HG03108 (cell line): ENCODE measurements around the gene REPS2.
A peak's percentile ranks its signal among the peaks of the same experiment; 100 is the strongest.
"Not testable (repeated sequence)": the region's sequence is repeated elsewhere in the genome, so short reads cannot be mapped to it uniquely, and the experiment has no call there.

Source experiments
- ATAC-seq: cut with Tn5 transposase; IDR thresholded peaks from one replicate; pipeline ENCODE4 v1.9.1; 2021; ENCODE audit warnings: moderate library complexity; ENCODE audit not compliant: unreplicated experiment

REPS2 gene

DNA sequence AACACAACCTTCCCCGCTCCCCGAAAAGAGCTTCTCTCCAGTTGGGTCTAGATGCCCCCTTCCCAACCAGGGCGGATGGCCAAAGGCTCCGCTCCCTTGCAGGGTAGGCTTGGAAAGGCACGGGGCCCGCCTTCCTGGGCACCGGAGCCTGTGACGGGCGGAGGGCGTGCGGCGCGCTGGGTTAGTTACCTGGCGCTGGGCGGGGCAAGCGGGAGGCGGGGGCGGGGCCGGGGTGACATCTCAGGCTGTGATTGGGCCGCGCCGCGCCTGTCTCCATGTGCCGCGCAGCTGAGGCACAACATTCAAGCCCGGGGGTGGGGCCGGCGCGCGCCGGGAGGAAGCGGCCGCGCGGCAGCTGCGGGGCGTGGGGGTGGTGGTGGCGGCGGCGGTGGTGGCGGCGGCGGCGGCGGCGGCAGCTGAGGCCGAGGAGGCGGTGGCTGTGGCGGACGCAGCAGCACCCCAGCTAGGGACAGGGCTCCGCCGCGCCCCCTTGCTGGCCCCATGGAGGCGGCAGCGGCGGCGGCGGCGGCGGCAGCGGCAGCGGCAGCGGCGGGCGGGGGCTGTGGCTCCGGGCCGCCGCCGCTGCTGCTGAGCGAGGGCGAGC is at the start of gene REPS2:
REPS2 (plus strand) TSS at position 298 of the 604 bp plus-strand sequence; CDS start at position 502, 204 bp downstream.
- ATAC-seq = peak; percentile 90

DNA sequence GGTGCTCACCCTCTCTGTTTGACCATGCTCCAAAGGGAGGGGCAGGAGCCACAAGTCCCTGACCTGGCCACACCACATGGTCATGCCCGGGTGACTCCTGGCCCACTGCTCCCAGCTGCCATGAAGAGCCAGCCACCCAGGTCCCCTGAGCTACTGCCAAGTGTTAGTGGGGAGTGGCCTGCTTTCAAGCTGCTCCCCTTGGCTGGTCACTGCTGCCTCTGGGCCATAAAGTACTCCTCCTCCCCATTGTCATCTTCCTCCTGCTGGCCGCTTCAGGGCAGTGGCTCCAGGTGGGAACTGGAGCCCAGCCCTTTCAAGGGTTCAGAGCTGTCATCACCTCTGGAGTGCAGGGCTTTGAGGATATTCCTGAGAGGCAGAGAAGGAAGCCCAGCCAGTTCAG is 49.0 kb upstream of the REPS2 start:
- no peak for ATAC-seq

DNA sequence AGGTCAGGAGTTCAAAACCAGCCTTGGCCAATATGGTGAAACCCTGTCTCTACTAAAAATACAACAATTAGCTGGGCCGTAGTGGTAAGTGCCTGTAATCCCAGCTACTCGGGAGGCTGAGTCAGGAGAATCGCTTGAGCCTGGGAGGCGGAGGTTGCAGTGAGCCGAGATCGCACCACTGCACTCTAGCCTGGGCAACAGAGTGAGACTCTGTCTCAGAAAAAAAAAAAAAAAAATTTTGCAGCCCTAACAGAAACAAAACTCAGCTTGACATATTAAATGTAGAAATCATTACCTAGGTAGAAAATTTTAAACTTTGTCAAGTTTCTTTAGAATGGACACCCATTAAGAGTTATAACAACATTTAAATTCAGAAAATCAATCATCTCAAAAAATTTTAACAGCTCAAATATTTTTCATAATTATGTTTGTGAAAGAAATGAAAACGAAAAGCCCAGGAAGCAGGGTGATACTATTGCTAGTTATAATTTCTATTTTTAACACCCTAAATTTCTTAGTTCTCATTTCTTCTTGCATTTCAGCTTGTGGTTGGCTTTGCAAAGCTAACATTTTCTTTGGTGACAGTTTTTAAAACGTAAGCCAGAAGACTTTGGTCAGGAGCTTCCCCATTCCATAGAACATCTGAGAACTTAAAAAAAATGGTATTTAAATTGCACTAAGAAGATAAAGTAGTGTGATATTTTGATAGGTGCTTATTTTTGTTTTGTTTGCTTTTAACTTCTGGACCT is 43.0 kb upstream of the REPS2 start:
- peak; percentile 63 for ATAC-seq

DNA sequence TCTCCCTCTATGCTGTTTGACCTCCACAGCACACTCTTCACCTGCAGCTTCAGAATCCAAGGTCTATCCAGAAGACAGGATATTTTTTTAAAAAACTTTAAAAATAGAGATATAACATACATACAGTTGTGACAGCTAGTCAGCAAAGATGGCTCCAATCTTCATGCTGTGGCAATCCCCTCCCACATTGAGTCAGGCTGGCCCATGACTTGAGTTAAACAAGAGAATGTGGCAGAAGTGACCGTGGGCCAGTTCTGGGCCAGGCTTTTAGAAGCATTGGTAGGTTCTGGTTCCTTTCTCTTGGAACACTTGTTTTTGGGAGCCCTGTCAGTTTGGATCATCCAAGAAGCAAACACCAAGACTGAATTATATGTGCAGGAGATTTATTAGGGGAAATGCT is 36.1 kb upstream of the REPS2 start:
- ATAC-seq = no peak

DNA sequence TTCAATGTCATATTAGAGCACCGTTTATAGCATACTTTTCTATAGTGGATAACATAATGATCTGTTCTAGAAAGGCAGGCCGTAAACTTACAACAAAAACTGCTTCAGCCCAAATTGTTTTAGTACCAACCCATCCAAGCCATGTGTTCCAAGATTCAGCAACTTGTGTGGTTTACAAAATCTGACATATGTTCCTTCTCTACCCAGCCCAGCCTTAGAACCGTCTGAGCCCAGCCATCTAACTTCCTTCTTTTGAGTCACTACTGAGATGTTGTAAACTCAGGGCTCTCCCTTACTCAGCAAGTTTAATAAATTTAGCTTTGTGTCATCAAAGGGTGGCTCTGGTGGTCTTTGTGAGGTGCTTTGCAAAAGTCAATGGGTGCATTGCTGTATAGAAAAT is 32.4 kb upstream of the REPS2 start:
- no peak for ATAC-seq

DNA sequence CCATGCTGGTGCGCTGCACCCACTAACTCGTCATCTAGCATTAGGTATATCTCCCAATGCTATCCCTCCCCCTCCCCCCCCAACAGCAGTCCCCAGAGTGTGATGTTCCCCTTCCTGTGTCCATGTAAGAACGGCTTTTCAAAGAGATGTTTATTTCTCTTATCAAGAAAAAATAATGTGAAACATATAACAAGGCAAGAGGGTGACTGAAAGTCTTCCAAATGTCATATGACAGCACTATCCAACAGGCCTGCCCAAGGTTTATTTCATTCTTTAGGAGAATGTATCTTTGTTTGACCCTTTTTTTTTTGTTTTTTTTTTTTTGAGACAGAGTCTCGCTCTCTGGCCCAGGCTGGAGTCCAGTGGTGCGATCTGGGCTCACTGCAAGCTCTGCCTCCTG is 29.9 kb upstream of the REPS2 start:
- no peak for ATAC-seq

DNA sequence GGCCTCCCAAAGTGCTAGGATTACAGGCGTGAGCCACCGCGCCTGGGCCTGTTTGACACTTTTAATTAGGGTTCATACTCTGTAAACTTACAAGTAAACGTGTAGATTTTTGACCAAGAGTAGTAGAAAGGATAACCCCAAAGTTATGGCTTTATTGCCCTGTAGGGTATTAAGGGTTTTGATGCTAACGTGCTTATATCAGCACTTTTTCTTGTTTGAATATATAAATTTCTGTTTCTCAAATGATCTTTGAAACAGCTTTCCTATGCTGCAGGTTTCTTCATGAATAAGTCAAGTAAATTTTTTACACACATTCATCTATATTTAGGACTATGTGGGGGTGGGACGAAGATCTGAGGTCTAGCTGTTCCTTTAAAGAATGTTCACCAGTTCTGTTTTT is 29.3 kb upstream of the REPS2 start:
- ATAC-seq = no peak

DNA sequence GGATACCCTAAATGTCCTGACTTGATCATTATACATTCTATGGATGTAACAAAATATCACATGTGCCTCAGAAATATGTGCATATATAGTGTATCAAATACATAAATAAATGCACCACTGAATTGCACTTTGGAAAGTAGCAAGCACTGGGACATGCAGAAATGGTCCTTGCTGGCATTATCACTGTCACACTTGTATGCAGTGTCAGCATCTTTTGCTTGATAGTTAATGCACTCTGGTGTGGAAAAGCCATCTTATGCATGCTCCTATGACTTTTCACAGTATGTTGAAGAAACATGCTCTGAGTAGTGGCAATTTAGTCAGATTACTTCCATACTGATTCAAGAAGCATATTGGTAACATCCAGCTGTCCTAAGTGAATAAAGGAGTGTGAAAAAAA is 27.5 kb upstream of the REPS2 start:
- ATAC-seq = no peak

DNA sequence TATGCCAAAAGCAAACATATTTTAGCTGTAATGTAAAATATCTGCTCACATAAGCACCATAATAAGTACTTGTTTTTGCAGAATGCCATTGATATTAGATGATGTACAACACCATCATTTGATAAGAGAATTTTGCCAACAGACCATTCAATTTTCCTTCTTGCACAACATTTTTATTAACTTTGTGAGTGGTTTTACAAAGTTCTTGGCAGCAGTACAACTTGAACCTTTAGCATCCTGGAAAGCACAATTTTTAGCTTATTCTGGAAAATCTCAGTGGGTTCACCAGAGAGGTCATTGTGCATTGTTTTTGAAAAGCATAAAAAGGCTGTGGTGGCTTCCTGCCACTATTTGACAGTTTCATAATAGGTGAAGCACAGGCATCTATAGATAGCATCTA is 26.4 kb upstream of the REPS2 start:
- no peak for ATAC-seq

DNA sequence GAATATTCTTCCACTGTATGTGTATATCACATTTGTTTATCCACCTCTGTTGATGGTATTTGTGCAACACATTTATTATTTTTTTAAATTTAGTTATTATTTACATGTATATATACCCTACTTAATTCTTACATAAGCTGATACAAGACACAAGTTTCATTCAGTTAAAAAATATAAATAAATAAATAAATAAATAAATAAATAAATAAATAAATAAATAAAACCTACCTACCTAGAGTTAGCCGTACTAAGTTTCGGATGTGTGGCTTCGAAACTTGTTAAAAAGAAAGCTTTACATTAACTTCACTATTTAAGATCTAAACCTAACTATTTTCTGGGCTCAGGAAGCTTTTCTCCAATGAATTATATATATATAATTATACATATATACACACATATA is 23.3 kb upstream of the REPS2 start:
- no peak for ATAC-seq

DNA sequence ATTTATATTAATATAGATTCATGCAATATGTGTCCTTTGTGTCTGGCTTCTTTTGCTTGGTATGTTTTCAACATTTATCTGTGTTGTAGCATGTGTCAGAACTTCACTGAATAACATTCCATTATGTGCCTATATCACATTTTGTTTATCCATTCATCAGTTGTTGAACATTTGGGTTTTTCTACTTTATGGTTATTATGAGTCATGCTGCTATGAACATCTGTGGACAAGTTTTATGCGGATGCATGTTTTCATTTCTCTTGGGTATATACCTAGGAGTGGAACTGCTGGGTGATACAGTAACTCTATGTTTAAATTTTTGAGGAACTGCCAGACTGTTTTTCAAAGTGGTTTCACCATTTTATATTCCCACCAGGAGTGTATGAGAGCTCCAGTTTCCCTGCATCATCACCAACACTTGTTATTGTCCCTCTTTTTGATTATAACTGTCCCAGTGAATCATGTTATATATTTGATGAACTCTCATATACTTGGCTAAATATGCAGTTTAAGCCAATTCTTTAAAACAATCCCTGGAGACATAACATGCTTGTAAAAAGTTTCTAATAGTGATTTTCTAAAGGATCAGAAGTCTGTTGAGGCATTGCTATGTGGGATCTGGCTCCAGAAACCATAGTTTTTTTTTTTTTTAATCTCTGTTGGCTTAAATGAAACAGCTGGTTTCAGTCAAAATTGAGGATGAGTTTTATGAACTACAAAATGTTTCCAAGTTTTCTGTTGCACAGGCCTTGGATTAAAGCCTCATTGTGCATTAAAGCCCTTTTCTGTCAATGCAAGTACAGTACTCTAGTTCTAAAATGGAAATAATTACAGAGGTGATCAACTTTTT is 21.6 kb upstream of the REPS2 start:
- ATAC-seq = no peak

DNA sequence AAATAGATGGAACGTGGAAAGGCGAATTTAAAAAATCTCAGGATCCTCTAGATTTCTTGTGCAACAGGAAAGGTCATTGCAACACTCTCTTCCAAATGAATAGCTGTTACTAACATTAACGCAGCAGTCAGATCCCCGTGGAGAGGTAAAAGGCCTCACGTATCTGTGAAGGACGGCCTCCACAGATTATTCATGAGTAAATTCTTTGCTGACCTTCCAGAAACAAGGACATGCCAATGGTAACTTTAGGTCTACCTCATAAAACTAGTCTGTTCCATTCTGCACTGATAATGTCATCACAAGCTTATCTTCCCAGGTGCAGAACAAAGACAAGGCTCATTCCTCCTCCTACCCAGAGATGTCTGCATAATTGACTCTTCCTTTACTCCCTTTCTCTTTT is 16.1 kb upstream of the REPS2 start:
- no peak for ATAC-seq

DNA sequence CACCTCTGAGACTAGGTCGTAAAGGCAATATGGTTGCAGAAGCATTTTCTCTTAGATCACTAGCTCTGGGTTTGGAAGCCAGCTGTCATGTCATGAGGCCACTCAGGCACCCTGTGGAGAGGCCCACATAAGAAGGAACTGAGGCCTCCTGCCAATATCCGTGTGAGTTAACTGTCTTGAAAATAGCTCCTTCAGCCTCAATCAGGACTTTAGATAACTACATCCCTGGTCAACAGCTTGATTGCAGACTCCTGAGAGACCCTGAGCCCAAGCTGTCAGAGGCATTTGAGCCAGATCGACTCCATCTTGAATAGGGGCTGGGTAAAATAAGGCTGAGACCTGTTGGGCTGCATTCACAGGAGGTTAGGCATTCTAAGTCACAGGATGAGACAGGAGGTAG is 15.1 kb upstream of the REPS2 start:
- no peak for ATAC-seq

DNA sequence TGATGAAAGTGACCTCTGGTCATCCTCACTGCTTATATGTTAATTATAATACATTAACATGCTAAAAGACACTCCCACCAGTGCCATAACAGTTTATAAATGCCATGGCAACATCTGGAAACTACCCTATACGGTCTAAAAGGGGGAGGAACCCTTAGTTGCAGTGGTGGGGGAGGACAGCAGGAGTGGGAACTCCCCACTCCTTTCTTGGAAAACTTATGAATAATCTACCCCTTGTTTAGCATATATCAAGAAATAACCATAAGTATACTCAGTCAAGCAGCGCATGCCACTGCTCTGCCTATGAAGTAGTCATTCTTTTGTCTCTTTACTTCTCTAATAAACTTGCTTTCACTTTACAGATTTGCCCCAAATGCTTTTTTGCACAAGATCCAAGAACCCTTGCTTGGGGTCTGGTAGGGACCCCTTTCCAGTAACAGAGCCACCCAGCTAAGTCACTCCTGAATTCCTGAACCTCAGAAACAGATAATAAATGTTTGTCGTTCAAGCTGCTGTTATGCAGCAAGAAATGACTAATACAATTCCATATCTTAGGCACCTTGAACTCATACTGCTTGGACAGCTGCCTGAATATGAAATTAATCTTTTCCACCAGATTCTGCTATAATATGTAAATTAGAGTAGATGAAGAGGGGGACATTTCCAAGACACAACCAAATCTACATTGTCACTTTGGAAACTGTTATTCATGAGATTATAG is 14.4 kb upstream of the REPS2 start:
- ATAC-seq = no peak

DNA sequence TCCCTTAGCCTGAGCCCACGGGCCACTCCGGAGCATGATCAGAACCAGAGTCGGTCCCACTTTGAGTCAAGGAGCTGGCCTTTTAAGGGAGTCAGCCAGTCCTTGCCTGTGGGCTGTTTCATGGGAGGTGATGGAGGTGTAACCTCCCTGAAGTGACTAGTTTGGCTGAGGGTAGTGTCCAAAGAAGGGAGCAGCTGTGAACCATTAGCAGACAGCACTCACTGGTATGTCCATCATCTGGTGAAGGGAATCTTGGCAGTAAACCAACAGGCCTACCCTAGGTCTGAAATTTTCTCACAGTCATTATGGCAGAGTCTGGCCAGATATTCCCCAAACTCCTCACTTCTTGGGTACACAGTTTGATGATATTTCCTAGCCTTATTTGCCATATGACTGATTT is 12.3 kb upstream of the REPS2 start:
- ATAC-seq = no peak

DNA sequence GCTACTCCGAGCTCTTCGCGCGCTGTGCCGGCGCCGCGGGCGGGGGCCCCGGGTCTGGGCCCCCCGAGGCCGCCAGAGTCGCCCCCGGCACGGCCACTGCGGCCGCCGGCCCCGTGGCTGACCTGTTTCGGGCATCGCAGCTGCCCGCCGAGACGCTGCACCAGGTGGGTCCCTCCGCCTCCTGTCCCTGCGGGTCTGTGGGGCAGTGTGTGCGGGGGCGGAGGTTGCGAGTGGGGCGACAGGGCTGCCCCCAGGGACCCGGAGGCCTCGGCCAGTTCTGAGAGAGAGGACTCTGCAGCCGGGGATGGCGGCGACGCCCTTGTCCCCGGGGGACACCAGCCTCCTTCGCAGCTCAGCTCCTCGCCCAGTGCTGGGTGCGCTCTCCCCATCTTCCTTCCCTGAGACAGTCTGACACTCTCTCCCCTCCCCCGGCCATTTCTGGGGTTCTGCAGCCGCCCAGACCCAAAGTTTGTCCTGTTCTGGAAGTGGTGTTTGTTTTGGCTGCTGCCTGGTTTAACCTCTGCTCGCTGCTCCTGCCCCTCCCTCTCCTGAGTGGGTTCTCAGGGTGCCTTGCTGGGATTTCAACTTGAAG is 609 bp downstream of the REPS2 start:
- ATAC-seq = peak; percentile 24

DNA sequence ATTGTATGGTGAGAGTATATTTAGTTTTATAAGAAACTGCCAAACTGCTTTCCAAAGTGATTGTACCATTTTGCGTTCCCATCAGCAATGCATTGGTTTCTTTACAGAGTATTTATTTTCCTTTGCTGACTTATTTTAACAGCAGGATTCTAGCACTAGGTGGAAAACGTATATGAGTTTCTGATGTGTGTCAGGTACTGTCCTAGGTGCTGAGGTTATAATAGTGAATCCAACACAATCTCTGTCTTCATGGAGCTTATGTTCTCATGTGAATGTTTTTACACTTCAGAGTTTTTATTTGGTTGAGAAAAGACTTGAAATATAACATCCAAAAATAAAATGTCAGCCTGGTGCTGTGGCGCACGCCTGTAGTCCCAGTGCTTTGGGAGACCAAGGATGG is 4.0 kb downstream of the REPS2 start:
- no peak for ATAC-seq

DNA sequence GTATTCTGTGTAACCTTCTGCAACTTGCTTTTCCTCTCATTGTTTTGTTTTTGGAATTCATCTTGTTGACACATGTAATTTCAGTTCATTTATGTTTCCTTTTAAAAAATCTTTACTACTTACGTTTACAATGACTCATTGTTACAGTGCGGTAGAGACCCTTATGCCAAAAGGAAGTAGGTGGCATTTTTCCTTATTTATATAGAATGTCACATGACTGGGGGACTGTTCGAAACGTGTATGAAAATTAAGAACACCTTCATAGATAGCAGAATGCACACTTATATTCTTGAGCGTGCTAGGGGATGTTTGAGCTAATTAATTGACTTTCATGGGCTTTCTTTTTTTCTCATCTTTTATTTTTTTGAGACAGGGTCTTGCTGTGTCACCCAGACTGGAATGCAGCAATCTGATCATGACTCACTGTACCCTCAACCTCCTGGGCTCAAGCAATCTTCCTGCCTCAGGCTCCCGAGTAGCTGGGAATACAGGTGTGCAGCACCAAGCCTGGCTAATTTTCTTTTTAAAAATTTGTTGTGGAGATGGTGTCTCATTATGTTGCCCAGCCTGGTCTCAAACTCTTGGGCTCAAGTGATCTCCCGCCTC is 7.3 kb downstream of the REPS2 start:
- ATAC-seq = no peak

DNA sequence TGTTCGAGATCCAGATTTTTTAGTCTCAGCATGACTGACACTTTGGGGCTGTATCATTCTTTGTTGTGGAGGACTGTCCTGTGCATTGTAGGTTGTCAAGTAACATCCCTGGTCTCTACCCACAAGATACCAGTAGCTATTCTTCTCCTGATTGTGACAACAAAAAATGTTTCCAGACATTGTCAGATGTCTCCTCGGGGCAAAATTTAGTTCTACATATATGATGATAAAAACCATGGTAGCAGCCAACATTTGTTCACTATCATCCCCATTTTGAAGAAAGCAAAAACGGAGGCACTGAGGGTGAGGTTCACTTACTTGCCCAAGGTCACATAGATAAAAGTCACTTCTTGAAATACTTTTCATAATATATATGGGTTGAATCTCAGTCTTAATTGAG is 11.3 kb downstream of the REPS2 start:
- ATAC-seq = no peak

DNA sequence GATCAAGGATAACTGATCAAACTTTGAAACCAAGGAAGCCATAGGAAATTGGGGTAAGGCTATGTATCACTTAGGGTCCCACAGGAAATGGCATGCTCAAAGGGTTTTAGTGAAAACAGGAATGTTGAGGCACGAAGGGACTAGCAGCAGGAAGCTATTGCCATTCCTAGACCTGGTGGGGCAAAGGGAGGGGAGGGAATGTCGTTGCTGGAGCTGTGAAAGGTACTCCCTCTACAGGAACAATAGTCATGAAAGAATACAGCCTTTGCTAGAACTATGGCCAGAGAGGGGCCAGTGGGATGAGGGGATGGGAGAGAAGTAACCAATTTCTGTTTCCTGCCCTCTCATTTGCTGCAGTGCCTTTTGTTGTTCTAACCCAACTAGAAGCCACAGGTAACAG is 11.9 kb downstream of the REPS2 start:
- ATAC-seq = no peak

DNA sequence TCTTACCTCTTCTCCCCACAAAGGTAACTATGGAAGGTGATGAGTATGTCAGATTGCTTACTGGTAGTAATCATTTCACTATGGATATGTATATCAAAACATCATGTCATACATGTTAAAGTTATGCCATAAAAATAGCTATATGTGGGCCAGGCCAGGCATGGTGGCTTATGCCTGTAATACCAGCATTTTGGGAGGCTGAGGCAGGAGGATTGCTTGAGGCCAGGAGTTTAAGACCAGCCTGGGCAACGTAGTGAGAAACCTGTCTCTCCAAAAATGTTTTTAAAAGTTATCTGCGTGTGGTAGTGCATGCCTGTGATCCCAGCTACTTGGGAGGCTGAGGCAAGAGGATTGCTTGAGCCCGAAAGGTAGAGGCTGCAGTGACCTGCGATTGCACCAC is 16.2 kb downstream of the REPS2 start:
- not testable (repeated sequence) for ATAC-seq
